HT1080 (cell line): ENCODE data around the gene IFITM2. TPM values are rescaled to one million over a fixed set of nuclear protein-coding genes. Genes with fewer than 3 reads are reported as not detected.
A peak's percentile ranks its signal among the peaks of the same experiment; 100 is the strongest.
"Not testable (repeated sequence)": the region's sequence is repeated elsewhere in the genome, so short reads cannot be mapped to it uniquely, and the experiment has no call there.

ENCODE experiments used
- DNase-seq: peaks from one replicate; pipeline ENCODE4 v3.0.0-alpha.2; 2015; ENCODE audit warnings: low read depth
- total RNA-seq: library from RNA; depleted of rRNA; stranded (reverse); fragments of >200 nt; shearing (Covaris generic); gene quantifications from 2 replicates; pipeline ENCODE4 v1.2.3, GENCODE V29; 2014

The IFITM2 gene
- total RNA-seq, 1 experiment from 2014 or later: 96.0 TPM

GRCh38 chr11:339963-340362 lies 32.3 kb downstream of the IFITM2 start:
- no peak for DNase-seq

GRCh38 chr11:340539-341512 lies 33.2 kb downstream of the IFITM2 start:
- DNase-seq: no peak

GRCh38 chr11:342328-342727 lies 34.7 kb downstream of the IFITM2 start:
- no peak for DNase-seq

- DNase-seq: no peak
Measured at GRCh38 chr11:344836-345578, 37.4 kb downstream of the IFITM2 start.

GRCh38 chr11:346529-346928 lies 38.9 kb downstream of the IFITM2 start:
- DNase-seq: no peak

- not testable (repeated sequence) for DNase-seq
Measured at GRCh38 chr11:349270-349954, 41.8 kb downstream of the IFITM2 start.

GRCh38 chr11:350033-350722 lies 42.6 kb downstream of the IFITM2 start:
- not testable (repeated sequence) for DNase-seq

GRCh38 chr11:350723-351255 lies 43.2 kb downstream of the IFITM2 start:
- no peak for DNase-seq

GRCh38 chr11:351411-351810 lies 43.8 kb downstream of the IFITM2 start:
- DNase-seq: no peak

GRCh38 chr11:352456-353031 lies 44.9 kb downstream of the IFITM2 start:
- no peak for DNase-seq

GRCh38 chr11:353179-353873 lies 45.7 kb downstream of the IFITM2 start:
- peak; percentile 37 for DNase-seq

GRCh38 chr11:355581-356458 lies 48.2 kb downstream of the IFITM2 start:
- DNase-seq: peak; percentile 79

- no peak for DNase-seq
Measured at GRCh38 chr11:356610-357009, 49.0 kb downstream of the IFITM2 start.

GRCh38 chr11:357582-357981 lies 50.0 kb downstream of the IFITM2 start:
- no peak for DNase-seq

- DNase-seq: no peak
Measured at GRCh38 chr11:358129-358800, 50.6 kb downstream of the IFITM2 start.
